Nephron (organoid): ENCODE data around the gene PYCARD.
"Not testable (repeated sequence)": the region's sequence is repeated elsewhere in the genome, so short reads cannot be mapped to it uniquely, and the experiment has no call there.

Experiments
- H3K27ac Mint-ChIP-seq, 3 experiments: 2 replicates each; pipeline ENCODE4 v1.8.0; 2020; ENCODE audit warnings: mixed read lengths in 3 of 3, mild to moderate bottlenecking in 2 of 3, moderate library complexity in 1 of 3
- H3K27me3 Mint-ChIP-seq: 2 replicates; pipeline ENCODE4 v1.8.0; 2021; ENCODE audit warnings: low read depth, mild to moderate bottlenecking, moderate library complexity, mixed read lengths
- H3K36me3 Mint-ChIP-seq: 2 replicates; pipeline ENCODE4 v1.8.0; 2020; ENCODE audit warnings: low read depth, mixed read lengths
- H3K4me1 Mint-ChIP-seq: 2 replicates; pipeline ENCODE4 v1.8.0; 2020; ENCODE audit warnings: mixed read lengths
- H3K4me3 Mint-ChIP-seq, 3 experiments: 2 replicates each; pipeline ENCODE4 v1.8.0; 2020; ENCODE audit warnings: mild to moderate bottlenecking in 3 of 3, mixed read lengths in 3 of 3, moderate library complexity in 2 of 3
- H3K9me3 Mint-ChIP-seq: 2 replicates; pipeline ENCODE4 v1.8.0; 2020; ENCODE audit warnings: mixed read lengths
- CTCF ChIP-seq, 3 experiments: fragments of 200-600 bp; sonication (generic); IDR thresholded peaks; one replicate each; pipeline ENCODE4 v1.5.0; 2021; ENCODE audit warnings: antibody characterized with exemption in 3 of 3; ENCODE audit not compliant: unreplicated experiment in 3 of 3

PYCARD gene

DNA sequence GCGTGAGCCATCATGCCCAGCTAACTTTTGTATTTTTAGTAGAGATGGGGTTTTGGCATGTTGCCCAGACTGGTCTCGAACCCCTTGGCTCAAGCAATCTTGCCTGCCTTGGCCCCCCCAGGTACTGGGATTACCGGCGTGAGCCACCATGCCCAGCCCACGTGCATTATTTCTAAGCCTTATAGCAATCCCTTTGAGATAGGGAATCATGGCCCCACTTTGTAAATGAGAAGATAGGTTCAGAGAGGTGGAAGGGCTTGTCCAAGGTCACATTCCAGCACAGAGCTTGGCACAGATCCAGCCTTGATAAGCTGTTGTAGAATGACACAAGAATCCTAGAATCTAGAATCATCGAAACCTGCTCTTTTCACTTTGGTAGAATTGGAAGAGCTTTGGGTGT is 4.2 kb upstream of the PYCARD start:
- H3K4me3 Mint-ChIP-seq, result no peak overlapping the region
- peaks cover 11% of the 10 kb centered on the region for H3K4me1 Mint-ChIP-seq
- peaks cover 66% of the 10 kb centered on the region for H3K27me3 Mint-ChIP-seq
- H3K9me3 Mint-ChIP-seq, result no peaks in the 10 kb centered on the region
- no peak overlapping the region for H3K27ac Mint-ChIP-seq
- TF ChIP-seq CTCF (IDR thresholded peaks at IDR 0.05; ENCODE audit: unreplicated experiment in 3 of 3), result no peak
- H3K36me3 Mint-ChIP-seq, result no peaks in the 10 kb centered on the region

DNA sequence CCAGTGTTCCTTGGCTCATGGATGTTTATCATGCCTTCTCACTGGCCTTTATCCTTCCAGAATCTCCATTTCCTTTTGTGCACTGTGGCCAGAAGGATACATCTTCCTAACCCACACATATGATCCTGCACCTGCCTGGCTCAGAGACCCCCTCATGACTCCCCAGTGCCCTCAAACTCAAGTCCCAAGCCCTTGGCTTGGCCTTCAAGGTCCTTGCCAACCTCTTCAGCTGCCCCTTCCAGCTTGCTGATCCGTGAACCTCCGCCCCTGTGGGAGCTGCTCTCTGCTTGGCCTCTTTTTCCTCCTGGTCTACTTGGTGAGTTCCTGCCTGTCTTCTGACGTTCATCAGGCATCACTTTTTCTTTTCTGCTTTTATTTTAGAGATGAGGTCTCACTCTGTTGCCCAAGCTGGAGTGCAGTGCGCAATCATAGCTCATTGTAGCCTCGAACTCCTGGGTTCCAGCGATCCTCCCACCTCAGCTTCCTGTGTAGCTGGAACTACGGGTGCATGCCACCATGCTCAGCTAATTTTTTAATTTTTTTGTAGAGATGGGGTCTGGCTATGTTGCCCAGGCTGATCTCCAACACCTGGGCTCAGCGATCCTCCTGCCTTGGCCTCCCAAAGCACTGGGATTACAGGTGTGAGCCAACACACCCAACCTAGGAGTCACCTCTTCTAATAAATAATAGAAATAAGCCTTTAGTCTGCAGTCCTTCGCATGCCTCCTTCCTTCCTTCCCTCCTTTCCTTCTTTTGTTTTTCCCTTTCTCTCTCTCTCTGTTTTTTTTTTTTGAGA is 2.5 kb upstream of the PYCARD start:
- Mint-ChIP-seq H3K4me1 (peaks cover 17% of the 10 kb centered on the region), H3K36me3 (peaks cover under 1% of the 10 kb centered on the region), H3K27me3 (peaks cover 61% of the 10 kb centered on the region), H3K9me3 (no peaks in the 10 kb centered on the region), H3K27ac (no peak overlapping the region), H3K4me3 (peak overlapping the region in 1 of 3 experiments; percentile 58)
- TF ChIP-seq CTCF (IDR thresholded peaks at IDR 0.05; ENCODE audit: unreplicated experiment in 3 of 3), result no peak

DNA sequence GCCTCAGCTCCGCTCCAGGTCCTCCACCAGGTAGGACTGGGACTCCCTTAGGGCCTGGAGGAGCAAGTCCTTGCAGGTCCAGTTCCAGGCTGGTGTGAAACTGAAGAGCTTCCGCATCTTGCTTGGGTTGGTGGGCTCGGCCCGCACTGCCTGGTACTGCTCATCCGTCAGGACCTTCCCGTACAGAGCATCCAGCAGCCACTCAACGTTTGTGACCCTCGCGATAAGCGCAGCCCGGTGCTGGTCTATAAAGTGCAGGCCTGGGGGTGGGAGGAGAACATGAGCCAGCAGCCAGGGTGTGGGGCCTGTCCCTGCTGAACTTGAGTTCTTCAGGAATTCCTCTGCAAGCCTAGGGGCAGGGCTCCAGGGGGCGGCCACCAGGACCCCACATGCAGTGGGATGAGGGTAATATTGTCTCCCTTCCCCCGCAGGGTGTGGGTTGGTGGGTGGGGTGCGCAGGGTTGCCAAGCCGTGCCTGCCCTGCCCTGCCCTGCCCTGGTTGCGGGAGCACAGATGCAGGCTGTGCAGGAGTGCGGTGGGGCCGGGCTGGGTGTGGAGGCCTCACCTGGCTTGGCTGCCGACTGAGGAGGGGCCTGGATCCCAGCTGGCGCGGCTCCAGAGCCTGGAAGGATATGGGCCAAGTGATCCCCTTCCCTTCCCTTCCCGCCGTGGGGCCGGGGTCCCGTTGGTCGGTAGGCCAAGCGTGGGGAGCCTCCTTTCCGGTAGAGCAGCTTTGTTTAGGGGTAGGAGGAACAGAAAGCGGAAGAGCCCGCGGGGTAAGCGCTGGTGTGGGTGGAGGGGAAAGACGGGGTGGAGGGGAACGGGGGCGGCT is 762 bp downstream of the PYCARD start:
- peaks cover 44% of the 10 kb centered on the region for H3K27me3 Mint-ChIP-seq
- peak overlapping the region; percentile 80 to 82 (median 80) for H3K4me3 Mint-ChIP-seq
- no peak for TF ChIP-seq CTCF (IDR thresholded peaks at IDR 0.05; ENCODE audit: unreplicated experiment in 3 of 3)
- no peaks in the 10 kb centered on the region for H3K9me3 Mint-ChIP-seq
- peaks cover 17% of the 10 kb centered on the region for H3K4me1 Mint-ChIP-seq
- H3K27ac Mint-ChIP-seq, result no peak overlapping the region
- H3K36me3 Mint-ChIP-seq, result peaks cover 25% of the 10 kb centered on the region

- Mint-ChIP-seq H3K9me3 (no peaks in the 10 kb centered on the region), H3K4me1 (peaks cover 17% of the 10 kb centered on the region), H3K27ac (no peak overlapping the region), H3K36me3 (peaks cover 33% of the 10 kb centered on the region), H3K4me3 (peak overlapping the region; percentile 80 to 82 (median 80)), H3K27me3 (peaks cover 38% of the 10 kb centered on the region)
- TF ChIP-seq CTCF (IDR thresholded peaks at IDR 0.05; ENCODE audit: unreplicated experiment in 3 of 3), result no peak
These were observed 1.6 kb downstream of the PYCARD start for GRCh38 chr16:31200821-31201568.

DNA sequence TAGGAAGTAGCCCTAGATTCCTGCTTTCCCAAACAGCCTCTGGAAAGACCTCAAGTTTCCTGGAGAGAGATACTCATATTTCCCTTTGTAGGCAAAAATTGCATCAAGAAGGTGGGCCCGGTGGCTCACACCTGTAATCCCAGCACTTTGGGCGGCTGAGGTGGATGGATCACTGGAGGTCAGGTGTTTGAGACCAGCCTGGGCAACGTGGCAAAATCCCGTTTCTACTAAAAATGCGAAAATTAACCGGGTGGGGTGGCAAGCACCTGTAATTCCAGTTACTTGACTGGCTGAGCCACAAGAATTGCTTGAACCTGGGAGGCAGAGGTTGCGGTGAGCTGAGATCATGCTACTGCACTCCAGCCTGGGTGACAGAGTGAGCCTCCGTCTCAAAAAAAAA is 2.4 kb downstream of the PYCARD start:
- Mint-ChIP-seq H3K4me3 (peak overlapping the region in 2 of 3 experiments; percentile 15 to 45), H3K27me3 (peaks cover 32% of the 10 kb centered on the region), H3K36me3 (peaks cover 39% of the 10 kb centered on the region), H3K4me1 (peaks cover 17% of the 10 kb centered on the region)
- H3K9me3 Mint-ChIP-seq, H3K27ac Mint-ChIP-seq: not testable (repeated sequence)
